Mammary epithelial cell (primary cell): ENCODE results near the gene LRFN3.

Experiments used
- EZH2 ChIP-seq: IDR thresholded peaks from 2 replicates; pipeline ENCODE4 v1.6.1; 2012; ENCODE audit warnings: low read length, inconsistent platforms, borderline replicate concordance
- TF ChIP-seq, protein P1 (sequence below), 2 donors: IDR thresholded peaks in 1 of 2; conservative IDR thresholded peaks in 1 of 2; 2 replicates each; pipeline ENCODE4 v1.5.1; 2011 to 2012; ENCODE audit warnings: inconsistent platforms in 2 of 2, low read length in 2 of 2, mild to moderate bottlenecking in 2 of 2, control low read depth in 1 of 2, low read depth in 1 of 2; ENCODE audit not compliant: insufficient read depth in 1 of 2; ENCODE audit errors: extremely low read depth in 1 of 2

DNA sequence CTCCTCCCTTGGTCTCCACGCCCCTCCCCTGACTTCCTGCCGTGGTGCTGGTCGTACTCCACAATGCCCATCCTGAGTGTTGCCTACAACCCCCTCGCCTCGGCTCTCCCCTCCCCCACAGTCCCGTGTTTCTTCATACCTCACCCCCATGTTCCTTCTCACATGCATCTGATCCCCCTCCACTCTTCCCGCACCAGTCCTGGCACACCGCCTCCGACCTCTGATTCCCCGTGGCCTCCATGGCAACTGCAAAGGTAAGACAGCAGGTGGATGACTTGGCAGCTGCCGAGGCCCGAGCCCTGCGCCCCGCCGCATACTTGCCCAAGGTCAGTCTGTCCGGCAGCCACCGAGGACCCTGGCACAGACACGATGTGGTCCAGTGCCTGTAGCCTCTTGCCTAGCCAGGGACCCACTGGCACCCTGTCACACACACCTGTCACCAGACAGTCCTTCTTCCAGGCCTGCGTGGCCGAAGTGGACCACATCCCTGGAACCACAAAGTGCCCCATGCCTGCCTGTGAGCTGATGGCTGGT lies 42.7 kb downstream of the LRFN3 start:
- TF ChIP-seq, protein P1, sequence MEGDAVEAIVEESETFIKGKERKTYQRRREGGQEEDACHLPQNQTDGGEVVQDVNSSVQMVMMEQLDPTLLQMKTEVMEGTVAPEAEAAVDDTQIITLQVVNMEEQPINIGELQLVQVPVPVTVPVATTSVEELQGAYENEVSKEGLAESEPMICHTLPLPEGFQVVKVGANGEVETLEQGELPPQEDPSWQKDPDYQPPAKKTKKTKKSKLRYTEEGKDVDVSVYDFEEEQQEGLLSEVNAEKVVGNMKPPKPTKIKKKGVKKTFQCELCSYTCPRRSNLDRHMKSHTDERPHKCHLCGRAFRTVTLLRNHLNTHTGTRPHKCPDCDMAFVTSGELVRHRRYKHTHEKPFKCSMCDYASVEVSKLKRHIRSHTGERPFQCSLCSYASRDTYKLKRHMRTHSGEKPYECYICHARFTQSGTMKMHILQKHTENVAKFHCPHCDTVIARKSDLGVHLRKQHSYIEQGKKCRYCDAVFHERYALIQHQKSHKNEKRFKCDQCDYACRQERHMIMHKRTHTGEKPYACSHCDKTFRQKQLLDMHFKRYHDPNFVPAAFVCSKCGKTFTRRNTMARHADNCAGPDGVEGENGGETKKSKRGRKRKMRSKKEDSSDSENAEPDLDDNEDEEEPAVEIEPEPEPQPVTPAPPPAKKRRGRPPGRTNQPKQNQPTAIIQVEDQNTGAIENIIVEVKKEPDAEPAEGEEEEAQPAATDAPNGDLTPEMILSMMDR (conservative IDR thresholded peaks at IDR 0.05 in 1 of 2, IDR thresholded peaks at IDR 0.05 in 1 of 2; ENCODE audit: extremely low read depth in 1 of 2, insufficient read depth in 1 of 2, low read depth in 1 of 2, low read length in 2 of 2): no peak
- TF ChIP-seq EZH2: no peak
